ENCODE results near the gene AMOTL1.

DNA sequence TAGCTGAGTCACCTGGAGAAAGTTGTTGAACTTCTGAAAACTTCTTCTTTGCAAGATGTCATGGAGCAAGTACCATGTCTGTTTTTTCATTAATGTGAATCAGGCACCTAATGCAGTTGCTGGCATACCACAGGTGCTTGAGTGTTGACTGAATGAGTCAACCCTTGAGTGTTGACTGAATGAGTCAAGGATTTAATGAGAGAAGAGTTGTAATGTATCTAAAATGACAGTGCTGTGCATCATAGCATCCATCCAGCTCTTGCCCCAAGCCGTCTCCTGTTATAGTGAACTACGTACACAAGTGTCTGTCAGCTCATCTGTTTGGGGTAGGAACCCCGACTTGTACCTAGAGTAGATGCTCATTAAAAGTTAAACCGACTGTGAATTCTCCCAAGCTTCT is 112.1 kb downstream of the AMOTL1 start:
- TF ChIP-seq, protein P1, sequence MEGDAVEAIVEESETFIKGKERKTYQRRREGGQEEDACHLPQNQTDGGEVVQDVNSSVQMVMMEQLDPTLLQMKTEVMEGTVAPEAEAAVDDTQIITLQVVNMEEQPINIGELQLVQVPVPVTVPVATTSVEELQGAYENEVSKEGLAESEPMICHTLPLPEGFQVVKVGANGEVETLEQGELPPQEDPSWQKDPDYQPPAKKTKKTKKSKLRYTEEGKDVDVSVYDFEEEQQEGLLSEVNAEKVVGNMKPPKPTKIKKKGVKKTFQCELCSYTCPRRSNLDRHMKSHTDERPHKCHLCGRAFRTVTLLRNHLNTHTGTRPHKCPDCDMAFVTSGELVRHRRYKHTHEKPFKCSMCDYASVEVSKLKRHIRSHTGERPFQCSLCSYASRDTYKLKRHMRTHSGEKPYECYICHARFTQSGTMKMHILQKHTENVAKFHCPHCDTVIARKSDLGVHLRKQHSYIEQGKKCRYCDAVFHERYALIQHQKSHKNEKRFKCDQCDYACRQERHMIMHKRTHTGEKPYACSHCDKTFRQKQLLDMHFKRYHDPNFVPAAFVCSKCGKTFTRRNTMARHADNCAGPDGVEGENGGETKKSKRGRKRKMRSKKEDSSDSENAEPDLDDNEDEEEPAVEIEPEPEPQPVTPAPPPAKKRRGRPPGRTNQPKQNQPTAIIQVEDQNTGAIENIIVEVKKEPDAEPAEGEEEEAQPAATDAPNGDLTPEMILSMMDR (IDR thresholded peaks at IDR 0.05; ENCODE audit: extremely low read depth in 1 of 2, insufficient read depth in 1 of 2, low read depth in 1 of 2, low read length in 2 of 2), result no peak
- TF ChIP-seq MYC (IDR thresholded peaks at IDR 0.05; ENCODE audit: low read depth, low read length) (no peak), EZH2 (IDR thresholded peaks at IDR 0.05; ENCODE audit: borderline replicate concordance, low read depth, low read length, severe bottlenecking) (no peak), POLR2AphosphoS5 (IDR thresholded peaks at IDR 0.05; ENCODE audit: insufficient read depth, low read depth, low read length) (no peak)

Data from endothelial cell of umbilical vein (primary cell).